ENCODE measurements around the gene ACSM5.
"Not testable (repeated sequence)": the region's sequence is repeated elsewhere in the genome, so short reads cannot be mapped to it uniquely, and the experiment has no call there.

The ACSM5 gene

GRCh38 chr16:20460313-20460712, 51.0 kb downstream of the ACSM5 start:
- not testable (repeated sequence) for DNase-seq

GRCh38 chr16:20468954-20469353, 59.6 kb downstream of the ACSM5 start:
- DNase-seq: not testable (repeated sequence)

DNA sequence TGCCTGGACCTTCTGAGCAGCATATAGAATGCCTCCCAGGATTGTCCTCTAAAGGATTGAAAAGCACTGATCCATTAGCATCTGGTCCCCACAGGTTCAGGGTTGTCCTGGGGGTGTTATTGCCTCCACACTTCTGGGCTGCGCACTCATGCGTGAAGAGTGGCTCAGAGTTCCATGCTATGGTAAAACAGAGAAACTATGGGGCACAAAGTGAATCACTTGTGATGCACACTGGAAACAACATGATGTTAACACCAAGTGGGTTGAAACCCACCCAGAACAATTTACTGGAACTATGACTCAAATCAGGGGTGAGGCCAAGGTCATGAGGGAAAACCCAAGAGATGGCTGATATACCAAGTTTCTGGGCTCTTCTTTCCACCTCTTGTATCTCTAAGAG, 60.6 kb downstream of the ACSM5 start:
- not testable (repeated sequence) for DNase-seq

DNA sequence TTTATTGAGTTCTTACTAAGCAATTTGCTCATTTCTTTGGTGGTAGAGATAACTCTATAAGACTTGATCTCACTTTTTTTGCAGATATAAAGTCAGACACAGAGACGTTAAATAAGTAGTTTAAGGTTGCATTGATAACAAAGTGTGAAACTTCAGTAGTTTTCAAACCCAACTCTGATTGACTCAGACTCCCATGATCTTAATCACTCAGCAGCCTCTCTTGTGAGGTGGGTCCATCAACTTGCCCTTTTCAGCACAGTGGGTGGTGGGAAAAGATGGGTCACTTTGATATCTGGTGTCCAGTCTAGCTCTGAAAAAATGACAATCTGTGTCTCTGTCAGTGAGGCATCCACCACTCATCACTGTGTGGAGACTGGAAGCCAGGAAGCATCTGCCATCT, 61.4 kb downstream of the ACSM5 start:
- not testable (repeated sequence) for DNase-seq

DNA sequence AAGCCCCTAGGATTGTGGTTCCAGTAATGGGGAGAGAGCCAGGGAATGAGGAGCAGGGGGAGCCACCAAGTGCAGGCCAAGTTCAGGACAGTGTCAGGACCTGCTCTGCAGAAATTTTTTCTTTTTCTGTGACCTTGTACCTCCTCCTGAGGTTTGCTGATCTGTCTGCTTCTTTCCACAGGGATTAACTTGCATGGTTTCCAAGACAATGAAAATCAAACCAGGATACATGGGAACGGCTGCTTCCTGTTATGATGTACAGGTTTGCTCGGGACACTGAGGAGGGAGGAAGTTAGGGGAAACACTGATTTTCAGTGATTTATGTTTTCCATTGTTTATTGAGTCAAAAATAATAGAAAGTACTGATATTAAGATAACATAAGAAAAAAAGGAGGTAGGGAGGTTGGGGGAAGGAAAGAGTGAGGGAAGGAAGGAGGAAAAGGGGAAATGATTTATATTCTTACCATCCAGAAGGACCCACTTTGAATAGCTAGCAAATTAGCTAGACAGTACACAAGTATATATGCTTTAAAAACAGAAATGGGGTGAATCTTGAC, 67.9 kb downstream of the ACSM5 start:
- not testable (repeated sequence) for DNase-seq

GRCh38 chr16:20483989-20484388, 74.7 kb downstream of the ACSM5 start:
- not testable (repeated sequence) for DNase-seq

- no peak for DNase-seq
Observed at GRCh38 chr16:20484726-20485125, 75.4 kb downstream of the ACSM5 start.

DNA sequence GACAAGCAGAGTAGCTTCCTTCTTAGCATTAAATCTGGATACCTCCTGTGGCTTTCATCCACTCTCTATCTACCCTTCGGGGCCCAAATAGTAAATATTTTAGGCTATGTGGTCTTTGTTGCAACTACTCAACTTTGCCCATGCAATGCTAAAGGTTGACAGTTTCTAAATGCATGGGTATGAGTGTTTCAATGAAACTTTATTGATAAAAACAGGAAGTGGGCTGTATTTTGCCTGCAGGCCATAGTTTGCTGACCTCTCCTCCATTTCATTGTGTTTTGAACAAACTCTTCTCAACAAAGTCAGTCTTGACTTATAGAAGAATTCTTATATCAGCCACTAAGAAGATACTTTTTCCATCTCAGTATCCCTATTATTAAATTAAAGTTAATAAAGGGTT, 76.1 kb downstream of the ACSM5 start:
- no peak for DNase-seq

Data from NCI-H2081 treated with DMSO at 0.1 percent for 48 hours (cell line).